Amygdala (tissue), 56 donors: ENCODE results near the gene PIEZO2.
"Not testable (repeated sequence)": the region's sequence is repeated elsewhere in the genome, so short reads cannot be mapped to it uniquely, and the experiment has no call there.

Experiments used
- DNase-seq, 56 donors: peaks; one replicate each; lab custom pipeline; 2025; lab: John Stamatoyannopoulos, UW

Gene PIEZO2

GRCh38 chr18:10663750-10664149 lies 485.6 kb downstream of the PIEZO2 start:
- no peak for DNase-seq

- no peak for DNase-seq
These were observed 488.1 kb downstream of the PIEZO2 start for GRCh38 chr18:10661317-10661716.

- DNase-seq: no peak
These were observed 489.0 kb downstream of the PIEZO2 start for GRCh38 chr18:10660179-10660884.

- no peak for DNase-seq
These were observed 489.8 kb downstream of the PIEZO2 start for GRCh38 chr18:10659594-10659993.

- DNase-seq: no peak
These were observed 490.4 kb downstream of the PIEZO2 start for GRCh38 chr18:10659000-10659399.

- DNase-seq: not testable (repeated sequence)
These were observed 505.4 kb downstream of the PIEZO2 start for GRCh38 chr18:10644003-10644402.

GRCh38 chr18:10642915-10643524 lies 506.3 kb downstream of the PIEZO2 start:
- DNase-seq: not testable (repeated sequence)

GRCh38 chr18:10638539-10638885 lies 510.9 kb downstream of the PIEZO2 start:
- DNase-seq: not testable (repeated sequence)

GRCh38 chr18:10637858-10638538 lies 511.4 kb downstream of the PIEZO2 start:
- DNase-seq: not testable (repeated sequence)

- DNase-seq: not testable (repeated sequence)
These were observed 520.3 kb downstream of the PIEZO2 start for GRCh38 chr18:10629076-10629475.

- not testable (repeated sequence) for DNase-seq
These were observed 522.7 kb downstream of the PIEZO2 start for GRCh38 chr18:10626606-10627213.

GRCh38 chr18:10623606-10624005 lies 525.8 kb downstream of the PIEZO2 start:
- DNase-seq: not testable (repeated sequence)

- not testable (repeated sequence) for DNase-seq
These were observed 526.4 kb downstream of the PIEZO2 start for GRCh38 chr18:10622982-10623381.

GRCh38 chr18:10620670-10621329 lies 528.6 kb downstream of the PIEZO2 start:
- DNase-seq: not testable (repeated sequence)
